GM21737 (cell line): Measurements from ENCODE around the gene NEDD4L.

Experiments used
- ATAC-seq: cut with Tn5 transposase; IDR thresholded peaks from one replicate; pipeline ENCODE4 v1.9.1; 2021; ENCODE audit warnings: mild to moderate bottlenecking, moderate library complexity; ENCODE audit not compliant: unreplicated experiment

Gene NEDD4L

GRCh38 chr18:58091099-58091611 lies 47.1 kb downstream of the NEDD4L start:
- peak; percentile 89 for ATAC-seq

GRCh38 chr18:58093311-58093803 lies 49.3 kb downstream of the NEDD4L start:
- ATAC-seq = no peak

DNA sequence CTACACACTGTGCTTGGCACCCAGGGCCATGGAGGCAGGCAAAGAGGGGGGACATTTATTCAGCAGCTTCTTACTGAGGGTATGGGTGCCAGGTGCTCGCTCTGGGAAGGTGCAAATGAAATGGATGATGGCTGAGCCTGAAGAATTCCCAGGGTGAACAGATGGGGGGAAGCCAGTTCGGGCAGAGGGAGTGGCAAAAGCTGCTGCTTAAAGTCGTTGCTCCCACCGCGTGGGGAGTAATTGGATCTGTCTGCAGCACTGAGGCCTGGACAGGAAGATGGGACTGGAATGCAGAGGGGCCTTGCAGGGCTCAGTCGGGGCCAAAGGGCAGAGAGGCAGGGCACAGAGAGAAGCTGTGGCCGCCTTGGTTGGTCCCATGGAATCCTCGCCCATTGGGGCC lies 51.2 kb downstream of the NEDD4L start:
- no peak for ATAC-seq

GRCh38 chr18:58095655-58096054 lies 51.6 kb downstream of the NEDD4L start:
- no peak for ATAC-seq

- no peak for ATAC-seq
These were observed 52.6 kb downstream of the NEDD4L start for GRCh38 chr18:58096658-58097057.

- ATAC-seq = no peak
These were observed 53.3 kb downstream of the NEDD4L start for GRCh38 chr18:58097121-58097906.

DNA sequence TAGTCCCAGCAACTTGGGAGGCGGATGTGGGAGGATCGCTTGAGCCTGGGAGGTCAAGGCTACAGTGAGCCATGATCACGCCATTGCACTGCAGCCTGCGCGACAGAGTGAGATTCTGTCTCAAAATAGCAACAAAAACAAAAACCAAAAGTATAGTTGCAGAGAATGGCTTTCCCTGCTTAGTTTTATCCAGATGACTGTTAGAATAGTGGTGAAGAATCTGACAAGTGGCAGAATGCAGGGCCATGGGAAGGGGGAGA lies 53.8 kb downstream of the NEDD4L start:
- no peak for ATAC-seq

GRCh38 chr18:58098706-58099105 lies 54.7 kb downstream of the NEDD4L start:
- ATAC-seq = no peak

DNA sequence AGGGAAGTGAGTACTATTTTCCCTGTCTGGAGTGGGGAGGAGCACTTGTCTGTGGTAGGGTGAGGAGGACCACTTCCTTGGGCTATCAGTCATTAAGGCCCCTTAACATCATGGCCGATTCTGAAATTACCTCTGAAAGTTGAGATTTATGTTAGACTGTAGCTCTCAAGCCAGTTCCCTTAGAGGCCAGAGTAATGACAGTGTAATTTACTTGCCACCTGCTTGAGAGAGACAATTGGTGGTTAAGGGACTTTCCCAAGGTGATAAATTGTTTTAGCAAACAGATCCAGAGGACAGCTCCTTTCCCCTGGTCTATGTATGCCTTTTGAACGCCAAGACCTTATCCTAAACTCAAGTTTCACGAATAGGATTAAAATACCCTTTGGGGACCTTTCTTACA lies 56.1 kb downstream of the NEDD4L start:
- no peak for ATAC-seq

DNA sequence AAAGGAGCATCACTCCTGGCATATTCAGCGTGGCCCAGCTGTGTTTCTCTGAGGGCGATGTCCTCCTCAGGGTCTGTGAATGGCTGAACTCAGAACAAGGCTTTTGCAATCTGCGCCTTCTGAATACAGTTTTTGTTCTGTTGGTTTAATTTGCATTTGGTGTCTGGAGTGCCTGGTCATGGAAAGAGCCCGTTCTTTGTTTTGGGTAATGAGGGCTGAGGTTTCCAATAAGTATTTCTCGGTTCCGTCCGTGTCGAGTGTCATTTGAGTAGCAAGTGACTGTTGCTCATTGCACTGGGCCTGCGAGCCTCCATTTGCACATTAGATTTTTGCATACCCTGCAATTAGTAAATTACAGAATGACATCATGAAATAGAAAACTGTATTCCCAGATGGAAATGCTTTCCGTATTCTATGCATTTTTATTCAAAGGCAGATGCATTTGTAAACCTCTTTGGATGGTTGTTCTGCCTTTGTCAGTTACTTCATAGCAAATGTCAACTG lies 57.3 kb downstream of the NEDD4L start:
- ATAC-seq = no peak

DNA sequence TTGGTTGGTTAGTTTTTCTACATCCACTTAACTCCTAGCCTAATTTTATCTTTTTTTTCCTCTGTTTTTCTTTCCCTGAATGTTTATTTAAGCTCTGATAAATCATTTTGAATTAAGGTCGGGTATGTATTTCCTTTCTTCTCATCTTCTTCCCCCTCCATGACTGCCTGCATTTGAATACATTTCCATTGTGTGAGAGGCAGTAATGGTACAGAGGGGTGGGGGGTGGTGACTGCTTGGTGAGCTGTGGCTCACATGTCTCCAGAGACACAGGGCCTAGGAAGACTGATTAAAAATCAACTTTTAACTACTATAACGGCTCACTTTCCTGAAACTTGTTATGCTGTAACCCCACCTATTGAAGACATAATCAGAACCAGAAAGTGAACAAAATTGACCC lies 58.0 kb downstream of the NEDD4L start:
- no peak for ATAC-seq

- ATAC-seq = no peak
These were observed 58.8 kb downstream of the NEDD4L start for GRCh38 chr18:58102875-58103274.

DNA sequence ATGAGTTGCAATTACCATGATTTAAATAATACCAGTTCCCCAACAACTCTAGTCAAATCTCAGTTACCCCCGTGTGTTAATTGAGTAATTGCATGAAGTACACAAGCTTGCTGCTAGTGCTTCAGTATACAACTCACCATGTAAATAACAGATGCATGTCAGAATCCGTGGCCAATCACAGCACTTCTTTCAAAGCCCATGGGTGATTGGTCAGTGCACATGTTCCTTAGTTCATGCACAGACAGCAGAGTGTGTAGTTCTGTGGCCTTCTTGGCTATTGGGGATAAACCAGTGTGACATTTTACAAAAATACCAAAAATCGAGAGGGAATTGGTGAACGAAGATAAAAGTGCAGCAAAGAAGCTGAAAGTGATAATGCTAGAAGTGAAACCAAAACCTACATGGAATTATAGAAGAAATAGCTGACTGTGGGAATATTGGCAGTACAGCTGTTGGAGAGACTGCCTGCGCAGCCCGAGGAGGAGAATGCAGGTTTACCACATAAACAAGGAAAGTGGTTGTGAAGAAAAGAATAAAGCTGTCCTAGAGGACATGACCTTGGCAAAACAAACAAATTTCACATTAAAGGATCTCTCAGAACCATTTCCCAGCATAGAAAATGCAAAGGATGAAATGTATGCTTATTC lies 59.4 kb downstream of the NEDD4L start:
- ATAC-seq = no peak

- no peak for ATAC-seq
These were observed 60.1 kb downstream of the NEDD4L start for GRCh38 chr18:58104096-58104495.

DNA sequence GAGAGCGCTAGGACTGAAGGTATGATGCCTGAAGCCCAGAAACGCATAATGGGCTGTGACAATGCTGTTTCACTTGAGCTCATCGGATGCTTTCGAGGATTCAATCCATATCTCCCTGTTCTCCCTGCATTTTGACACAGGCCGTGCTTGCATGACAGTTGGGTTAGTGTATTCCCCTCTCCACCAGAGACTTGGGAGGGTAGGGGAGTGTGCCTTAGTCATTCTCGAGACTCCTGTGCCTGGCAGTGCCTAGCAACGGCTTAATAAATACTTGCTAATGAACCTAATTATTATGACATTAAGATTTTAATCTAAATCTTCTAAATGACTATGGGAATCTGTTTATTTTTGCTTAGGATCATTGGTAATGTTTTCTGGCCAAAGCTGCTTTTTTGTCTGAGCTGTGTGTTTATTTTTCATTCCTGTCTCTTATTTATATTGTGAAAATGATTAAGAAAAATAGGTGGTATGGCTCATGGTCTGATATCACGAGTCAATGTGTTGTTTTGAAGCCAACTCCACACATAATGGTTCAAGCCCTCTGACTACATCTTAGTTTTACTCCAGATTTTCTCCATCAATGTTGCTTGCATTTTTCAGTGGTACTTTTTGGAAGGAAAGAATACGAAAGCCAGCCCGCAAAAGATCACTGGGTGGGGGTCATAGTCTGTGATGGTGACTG lies 61.3 kb downstream of the NEDD4L start:
- ATAC-seq = no peak

DNA sequence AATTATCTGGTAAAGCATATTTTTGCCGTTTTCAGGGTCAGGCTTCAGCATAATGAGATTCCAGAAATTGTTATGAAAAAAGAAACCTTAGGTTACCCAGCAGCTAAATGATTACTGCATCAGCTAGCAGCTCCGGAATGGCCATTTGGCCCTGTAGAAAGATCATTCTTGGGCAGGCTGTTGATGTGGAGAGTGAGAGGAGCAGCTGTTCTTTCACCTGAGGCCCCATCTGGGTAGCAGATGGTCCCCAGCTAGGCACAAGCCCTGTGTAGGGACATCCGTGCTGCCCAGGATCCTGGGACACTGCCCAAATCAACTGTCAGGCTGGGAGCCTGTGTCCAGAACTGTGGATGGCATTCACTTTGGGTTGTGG lies 61.8 kb downstream of the NEDD4L start:
- no peak for ATAC-seq

DNA sequence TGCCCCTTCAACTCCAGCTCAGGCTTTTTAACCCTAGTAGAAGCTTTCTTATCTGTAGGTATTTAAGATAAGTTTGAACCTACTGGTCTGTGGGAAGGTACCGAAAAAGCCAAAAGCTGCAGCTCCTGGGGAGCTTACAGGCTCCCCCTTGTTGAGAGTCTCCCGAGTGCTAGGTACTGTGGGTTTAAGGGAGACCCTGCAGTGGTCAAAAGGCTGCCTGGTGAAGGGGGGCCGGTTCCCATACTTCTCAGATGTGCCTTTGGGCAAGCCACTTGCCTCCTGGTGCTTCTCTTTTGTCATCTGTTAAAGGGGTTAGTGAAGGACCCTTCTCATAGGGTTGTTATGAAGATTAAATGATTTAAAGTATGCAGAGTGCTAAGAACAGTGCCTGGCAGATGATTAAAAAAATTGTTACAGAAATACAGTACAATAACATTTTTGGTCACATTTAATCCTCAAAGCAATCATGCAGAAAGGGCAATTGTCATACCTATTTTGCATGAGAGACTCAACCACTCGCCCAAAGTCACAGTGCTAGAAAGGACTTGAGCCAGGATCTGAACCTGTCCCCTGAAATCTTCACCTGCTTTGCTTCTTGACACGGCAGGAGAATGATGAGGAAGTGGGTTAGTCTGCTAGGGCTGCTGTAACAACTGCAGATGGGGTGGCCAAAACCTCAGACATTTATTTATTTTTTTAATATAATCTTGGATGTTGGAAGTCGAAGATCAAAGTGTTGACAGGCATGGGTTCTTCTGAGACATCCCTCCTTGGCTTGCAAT lies 62.5 kb downstream of the NEDD4L start:
- no peak for ATAC-seq

DNA sequence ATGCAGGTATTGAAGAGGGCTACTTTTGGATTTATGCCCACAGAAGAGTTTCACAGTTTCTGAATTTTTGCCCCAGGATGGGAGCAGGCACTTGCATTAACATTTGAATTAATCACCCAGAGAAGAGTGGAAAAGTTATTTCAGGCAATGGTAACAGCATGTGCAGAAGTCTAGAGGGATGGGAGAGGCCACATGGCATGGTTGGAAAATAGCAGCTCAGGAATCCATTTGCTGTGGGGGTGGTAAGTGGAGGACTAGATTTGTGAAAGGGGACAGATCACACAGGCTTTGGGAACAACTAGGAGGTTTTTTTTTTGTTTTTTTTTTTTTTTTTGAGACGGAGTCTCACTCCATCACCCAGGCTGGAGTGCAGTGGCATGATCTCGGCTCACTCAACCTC lies 65.2 kb downstream of the NEDD4L start:
- no peak for ATAC-seq

- no peak for ATAC-seq
These were observed 66.4 kb downstream of the NEDD4L start for GRCh38 chr18:58110398-58110797.

GRCh38 chr18:58112174-58112573 lies 68.1 kb downstream of the NEDD4L start:
- ATAC-seq = no peak

DNA sequence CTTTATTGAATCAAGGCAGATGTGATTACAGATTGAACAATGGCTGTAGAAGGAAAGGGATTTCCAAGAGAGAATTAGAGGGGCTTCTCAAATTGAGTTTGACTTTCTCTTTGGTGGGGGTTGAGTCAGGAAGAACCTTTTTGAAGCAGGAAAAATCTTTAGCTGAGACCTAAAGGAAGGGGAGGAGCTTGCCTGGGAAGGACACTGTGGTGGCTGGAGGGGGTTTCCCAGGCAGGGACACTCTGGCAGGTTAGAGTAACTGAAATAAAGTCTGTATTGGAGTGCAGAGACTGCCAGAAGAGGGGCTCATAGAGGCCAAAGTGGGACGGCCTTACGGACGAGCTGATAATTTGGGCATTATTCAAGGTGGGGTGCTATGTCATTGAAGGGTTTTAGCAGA lies 69.3 kb downstream of the NEDD4L start:
- no peak for ATAC-seq
